ENCODE measurements around the gene PLXDC1. TPM values are rescaled to one million over a fixed set of nuclear protein-coding genes. Genes with fewer than 3 reads are reported as not detected.
A peak's percentile ranks its signal among the peaks of the same experiment; 100 is the strongest.

The PLXDC1 gene
- total and polyA plus RNA-seq, 12 donors, result 1.3 to 5.6 (median 3.9) TPM

GRCh38 chr17:39018267-39019134 lies 132.9 kb downstream of the PLXDC1 start:
- Histone ChIP-seq H3K36me3 (replicated peaks in 1 of 2) (no peaks in the 10 kb centered on the region), H3K4me1 (replicated peaks in 1 of 2) (peaks cover 0 to 9% of the 10 kb centered on the region in 2 donors), H3K4me3 (no peak overlapping the region), H3K27ac (peak overlapping the region in 1 of 5 donors; percentile 26), H3K27me3 (no peaks in the 10 kb centered on the region), H3K9me3 (replicated peaks in 1 of 3) (no peaks in the 10 kb centered on the region)
- no peak for TF ChIP-seq CTCF (IDR thresholded peaks at IDR 0.05)
- no peak for TF ChIP-seq POLR2A (IDR thresholded peaks at IDR 0.05)
- 77 to 81% (median 78%) methylated on average over 11 of the region's 11 CpGs for WGBS, 4 donors
- DNase-seq, result no peak
- intact Hi-C loops (cut with DNase I), result no loop called here

GRCh38 chr17:39016193-39017153 lies 135.0 kb downstream of the PLXDC1 start:
- H3K36me3 ChIP-seq (replicated peaks in 1 of 2), result no peaks in the 10 kb centered on the region
- 72 to 81% (median 73%) methylated on average over 9 of the region's 9 CpGs for WGBS, 4 donors
- no peak for TF ChIP-seq POLR2A (IDR thresholded peaks at IDR 0.05)
- TF ChIP-seq CTCF (IDR thresholded peaks at IDR 0.05), result no peak

GRCh38 chr17:39015546-39015935 lies 135.9 kb downstream of the PLXDC1 start:
- intact Hi-C loops (cut with DNase I), result no loop called here
- no peaks in the 10 kb centered on the region for H3K9me3 ChIP-seq (replicated peaks in 1 of 3)
- no peak overlapping the region for H3K4me3 ChIP-seq
- no peaks in the 10 kb centered on the region for H3K36me3 ChIP-seq (replicated peaks in 1 of 2)
- no peak overlapping the region for H3K27ac ChIP-seq
- H3K27me3 ChIP-seq, result no peaks in the 10 kb centered on the region
- WGBS, 4 donors, result 88 to 92% (median 90%) methylated on average over 10 to 11 of the region's 11 CpGs
- TF ChIP-seq POLR2A (IDR thresholded peaks at IDR 0.05), result no peak
- no peak for TF ChIP-seq CTCF (IDR thresholded peaks at IDR 0.05)
- H3K4me1 ChIP-seq (replicated peaks in 1 of 2), result peaks cover 0 to 9% of the 10 kb centered on the region in 2 donors
- DNase-seq, result no peak

More at GRCh38 chr17:39016193-39017153, 135.0 kb downstream of the PLXDC1 start:
- Histone ChIP-seq H3K4me3 (no peak overlapping the region), H3K9me3 (replicated peaks in 1 of 3) (no peaks in the 10 kb centered on the region), H3K27me3 (no peaks in the 10 kb centered on the region), H3K4me1 (replicated peaks in 1 of 2) (peaks cover 0 to 9% of the 10 kb centered on the region in 2 donors), H3K27ac (no peak overlapping the region)
- intact Hi-C loops (cut with DNase I), result no loop called here
- no peak for DNase-seq

Measured in adrenal gland (tissue), 12 donors.